HepG2 (cell line): ENCODE measurements around the gene ORC6. TPM values are rescaled to one million over a fixed set of nuclear protein-coding genes. Genes with fewer than 3 reads are reported as not detected.

Source experiments
- E2F1 ChIP-seq: sonication (generic); formaldehyde crosslinking; IDR thresholded peaks from 2 replicates; pipeline ENCODE4 v1.5.0; 2020; ENCODE audit warnings: missing genetic modification reagents
- GABPA ChIP-seq, 2 experiments: IDR thresholded peaks; 2 replicates each; pipeline ENCODE4 v1.6.1; 2011 to 2016; ENCODE audit warnings: low read depth in 2 of 2, low read length in 1 of 2, missing biosample characterization in 1 of 2, missing genetic modification characterization in 1 of 2
- GLI4 ChIP-seq: sonication (generic); formaldehyde crosslinking; IDR thresholded peaks from 2 replicates; pipeline ENCODE4 v1.5.1; 2020; ENCODE audit warnings: missing genetic modification reagents, mild to moderate bottlenecking, moderate library complexity, borderline replicate concordance
- HOXD1 ChIP-seq: sonication (generic); formaldehyde crosslinking; IDR thresholded peaks from 2 replicates; pipeline ENCODE4 v1.5.0; 2020; ENCODE audit warnings: missing genetic modification reagents
- NCOA1 ChIP-seq: sonication (generic); formaldehyde crosslinking; IDR thresholded peaks from 2 replicates; pipeline ENCODE4 v1.9.0; 2021; ENCODE audit warnings: missing genetic modification reagents
- NFE2L1 ChIP-seq: sonication (generic); formaldehyde crosslinking; IDR thresholded peaks from 2 replicates; pipeline ENCODE4 v1.4.0; 2020; ENCODE audit warnings: missing genetic modification reagents, mild to moderate bottlenecking, borderline replicate concordance
- ONECUT2 ChIP-seq: sonication (generic); formaldehyde crosslinking; IDR thresholded peaks from 2 replicates; pipeline ENCODE4 v1.4.0; 2020; ENCODE audit warnings: missing genetic modification reagents
- SNRNP70 ChIP-seq: fragments of 200-400 bp; formaldehyde crosslinking; IDR thresholded peaks from 2 replicates; pipeline ENCODE4 v1.6.1; 2017; ENCODE audit warnings: mild to moderate bottlenecking, low read depth, low read length, moderate library complexity
- SP140L ChIP-seq: sonication (generic); formaldehyde crosslinking; IDR thresholded peaks from 2 replicates; pipeline ENCODE4 v1.4.0; 2020; ENCODE audit warnings: missing genetic modification reagents, borderline replicate concordance
- TBP ChIP-seq: sonication (generic); formaldehyde crosslinking; IDR thresholded peaks from 2 replicates; pipeline ENCODE4 v1.5.0; 2020; ENCODE audit warnings: missing genetic modification reagents
- ZBTB34 ChIP-seq: sonication (generic); formaldehyde crosslinking; IDR thresholded peaks from 2 replicates; pipeline ENCODE4 v1.8.0; 2022; ENCODE audit warnings: mild to moderate bottlenecking, missing genetic modification reagents
- ZNF30 ChIP-seq: sonication (generic); formaldehyde crosslinking; IDR thresholded peaks from 2 replicates; pipeline ENCODE4 v1.5.0; 2020; ENCODE audit warnings: mild to moderate bottlenecking, missing genetic modification reagents
- ZNF335 ChIP-seq: sonication (generic); formaldehyde crosslinking; IDR thresholded peaks from 2 replicates; pipeline ENCODE4 v1.4.0; 2020; ENCODE audit warnings: missing genetic modification reagents
- ZNF337 ChIP-seq: sonication (generic); formaldehyde crosslinking; IDR thresholded peaks from 2 replicates; pipeline ENCODE4 v1.5.1; 2020; ENCODE audit warnings: missing genetic modification reagents, low read depth, mild to moderate bottlenecking, borderline replicate concordance
- ZNF549 ChIP-seq: sonication (generic); formaldehyde crosslinking; IDR thresholded peaks from 2 replicates; pipeline ENCODE4 v1.5.0; 2020; ENCODE audit warnings: missing genetic modification reagents
- ZNF562 ChIP-seq: sonication (generic); formaldehyde crosslinking; IDR thresholded peaks from 2 replicates; pipeline ENCODE4 v1.8.0; 2022; ENCODE audit warnings: missing genetic modification reagents, borderline replicate concordance
- ZNF609 ChIP-seq: sonication (generic); formaldehyde crosslinking; IDR thresholded peaks from 2 replicates; pipeline ENCODE4 v1.4.0; 2020; ENCODE audit warnings: mild to moderate bottlenecking, missing genetic modification reagents, borderline replicate concordance
- ZNF883 ChIP-seq: sonication (generic); formaldehyde crosslinking; IDR thresholded peaks from 2 replicates; pipeline ENCODE4 v1.5.1; 2020; ENCODE audit warnings: mild to moderate bottlenecking, missing genetic modification reagents; ENCODE audit errors: not compliant biosample characterization
- polyA plus RNA-seq, 8 experiments: library from polyadenylated mRNA; depleted of rRNA in 3 of 8; stranded (reverse) in 7 of 8; unstranded in 1 of 8; fragments of >200 nt; fragmentation: Illumina TruSeq in 4 of 8; extraction: Trizol in 4 of 8; gene quantifications; 2 replicates each; pipeline versions ENCODE4 v1.2.1 to v1.2.3, GENCODE V29; 2011 to 2016; ENCODE audit warnings: low read depth in 4 of 8, missing spikeins in 1 of 8, mixed read lengths in 1 of 8; ENCODE audit not compliant: insufficient read depth in 1 of 8
- total RNA-seq, 5 experiments: library from RNA; depleted of rRNA; stranded (reverse); fragments of >200 nt; fragmentation: Illumina TruSeq; extraction: Trizol; gene quantifications; 2 replicates each; pipeline ENCODE4 v1.2.3, GENCODE V29; 2016; ENCODE audit warnings: low read depth in 1 of 5
- TF ChIP-seq, protein P1 (sequence below): sonication (generic); formaldehyde crosslinking; IDR thresholded peaks from 2 replicates; pipeline ENCODE4 v1.8.0; 2022; ENCODE audit warnings: mild to moderate bottlenecking, missing genetic modification reagents, moderate library complexity

The ORC6 gene
- total and polyA plus RNA-seq, 2 of the 13 experiments (the other 11 are each of a cell fraction or from before 2014, with no cell fraction given), result 34.2 to 69.8 TPM

DNA sequence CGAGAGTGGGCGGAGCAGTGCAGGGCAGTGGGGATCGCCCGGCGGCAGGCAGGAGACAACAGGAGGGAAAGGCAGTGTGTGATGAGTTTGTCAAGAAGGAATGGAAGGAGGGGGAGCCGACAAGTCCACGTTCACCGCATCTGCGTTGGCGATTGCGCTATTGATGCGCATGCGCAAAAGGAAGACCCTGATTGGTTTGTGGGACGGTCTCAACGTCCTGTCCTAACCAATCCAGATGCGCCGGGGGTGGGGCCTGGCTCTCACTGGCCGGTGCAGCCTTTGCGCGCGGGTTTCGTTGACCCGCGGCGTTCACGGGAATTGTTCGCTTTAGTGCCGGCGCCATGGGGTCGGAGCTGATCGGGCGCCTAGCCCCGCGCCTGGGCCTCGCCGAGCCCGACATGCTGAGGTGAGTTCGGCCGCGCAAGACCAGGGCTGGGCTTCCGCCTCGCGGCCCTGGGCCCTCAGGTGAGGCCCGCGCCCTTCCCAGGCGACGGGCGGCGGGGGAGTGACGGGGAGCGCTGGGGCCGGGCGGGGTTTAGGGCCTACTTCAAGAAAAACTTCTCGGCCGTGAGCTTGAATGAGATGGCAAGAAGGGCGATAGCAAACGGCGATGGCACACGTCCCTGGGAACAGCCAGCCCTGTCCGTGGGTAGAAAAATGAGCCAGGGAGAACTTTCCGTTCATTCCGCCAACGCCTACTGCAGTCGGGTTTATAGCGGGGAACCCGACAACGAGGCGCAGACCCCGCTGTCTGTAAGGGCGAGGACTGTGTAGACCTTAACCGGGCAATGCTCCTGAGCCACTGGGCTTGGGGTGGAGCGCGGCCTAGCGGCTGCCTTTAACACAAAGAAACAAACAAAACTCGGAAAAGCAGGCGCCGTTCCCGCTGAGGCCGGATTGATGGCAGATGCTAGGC lies at the start of gene ORC6 (continued):
- no peak; the same call in 1 of the 2 replicates for TF ChIP-seq ZNF609
- TF ChIP-seq NFE2L1 (CRISPR knock-in tag), result no peak
- 0 out of 2 replicates have a peak, but pooled peaks have one; percentile 2 for TF ChIP-seq ZNF335 (CRISPR knock-in tag)
- TF ChIP-seq ZNF337 (CRISPR knock-in tag), result no peak
- peak; percentile 31; the same call in 1 of the 2 replicates for TF ChIP-seq HOXD1
- 0 out of 2 replicates have a peak, but pooled peaks have one; percentile 9 for TF ChIP-seq ONECUT2
- TF ChIP-seq ZNF883 (CRISPR knock-in tag), result peak; percentile 73
- peak; percentile 93 for TF ChIP-seq E2F1
- TF ChIP-seq SNRNP70, result no peak
- no peak for TF ChIP-seq ZNF562 (CRISPR knock-in tag)
- no peak for TF ChIP-seq ZNF549 (CRISPR knock-in tag)
- TF ChIP-seq NCOA1 (CRISPR knock-in tag), result no peak
- TF ChIP-seq, protein P1, sequence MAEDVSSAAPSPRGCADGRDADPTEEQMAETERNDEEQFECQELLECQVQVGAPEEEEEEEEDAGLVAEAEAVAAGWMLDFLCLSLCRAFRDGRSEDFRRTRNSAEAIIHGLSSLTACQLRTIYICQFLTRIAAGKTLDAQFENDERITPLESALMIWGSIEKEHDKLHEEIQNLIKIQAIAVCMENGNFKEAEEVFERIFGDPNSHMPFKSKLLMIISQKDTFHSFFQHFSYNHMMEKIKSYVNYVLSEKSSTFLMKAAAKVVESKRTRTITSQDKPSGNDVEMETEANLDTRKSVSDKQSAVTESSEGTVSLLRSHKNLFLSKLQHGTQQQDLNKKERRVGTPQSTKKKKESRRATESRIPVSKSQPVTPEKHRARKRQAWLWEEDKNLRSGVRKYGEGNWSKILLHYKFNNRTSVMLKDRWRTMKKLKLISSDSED (CRISPR knock-in tag), result no peak
- no peak for TF ChIP-seq GABPA (IDR thresholded peaks at IDR 0.05; ENCODE audit: low read depth, low read length)
- TF ChIP-seq GABPA (CRISPR knock-in tag; IDR thresholded peaks at IDR 0.05; ENCODE audit: low read depth), result no peak
- 0 out of 2 replicates have a peak, but pooled peaks have one; percentile 11 for TF ChIP-seq TBP
- TF ChIP-seq ZNF30 (CRISPR knock-in tag), result no peak
- no peak for TF ChIP-seq GLI4 (CRISPR knock-in tag)
- TF ChIP-seq SP140L (CRISPR knock-in tag), result no peak
- TF ChIP-seq ZBTB34 (CRISPR knock-in tag), result peak; percentile 46; the same call in 1 of the 2 replicates
